ENCODE data around the gene CCDC88C. TPM values are rescaled to one million over a fixed set of nuclear protein-coding genes. Genes with fewer than 3 reads are reported as not detected.

CCDC88C gene
- total RNA-seq, 2 donors from 2014 or later, result 4.0 to 4.4 TPM

GRCh38 chr14:91381801-91382670 lies 35.6 kb downstream of the CCDC88C start:
- H3K36me3 ChIP-seq, result no peaks in the 10 kb centered on the region
- TF ChIP-seq, protein P1, sequence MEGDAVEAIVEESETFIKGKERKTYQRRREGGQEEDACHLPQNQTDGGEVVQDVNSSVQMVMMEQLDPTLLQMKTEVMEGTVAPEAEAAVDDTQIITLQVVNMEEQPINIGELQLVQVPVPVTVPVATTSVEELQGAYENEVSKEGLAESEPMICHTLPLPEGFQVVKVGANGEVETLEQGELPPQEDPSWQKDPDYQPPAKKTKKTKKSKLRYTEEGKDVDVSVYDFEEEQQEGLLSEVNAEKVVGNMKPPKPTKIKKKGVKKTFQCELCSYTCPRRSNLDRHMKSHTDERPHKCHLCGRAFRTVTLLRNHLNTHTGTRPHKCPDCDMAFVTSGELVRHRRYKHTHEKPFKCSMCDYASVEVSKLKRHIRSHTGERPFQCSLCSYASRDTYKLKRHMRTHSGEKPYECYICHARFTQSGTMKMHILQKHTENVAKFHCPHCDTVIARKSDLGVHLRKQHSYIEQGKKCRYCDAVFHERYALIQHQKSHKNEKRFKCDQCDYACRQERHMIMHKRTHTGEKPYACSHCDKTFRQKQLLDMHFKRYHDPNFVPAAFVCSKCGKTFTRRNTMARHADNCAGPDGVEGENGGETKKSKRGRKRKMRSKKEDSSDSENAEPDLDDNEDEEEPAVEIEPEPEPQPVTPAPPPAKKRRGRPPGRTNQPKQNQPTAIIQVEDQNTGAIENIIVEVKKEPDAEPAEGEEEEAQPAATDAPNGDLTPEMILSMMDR (IDR thresholded peaks at IDR 0.05), result no peak
- no peak overlapping the region for H3K27ac ChIP-seq
- peaks cover 0 to 36% of the 10 kb centered on the region in 2 donors for H3K4me1 ChIP-seq
- no peak overlapping the region for H3K4me3 ChIP-seq
- no peaks in the 10 kb centered on the region for H3K9me3 ChIP-seq
- H3K27me3 ChIP-seq, result no peaks in the 10 kb centered on the region
- no peak for DNase-seq (ENCODE audit: low spot score)

- TF ChIP-seq, protein P1 (IDR thresholded peaks at IDR 0.05), result no peak
- no peak for DNase-seq (ENCODE audit: low spot score)
- Histone ChIP-seq H3K4me1 (peaks cover 0 to 38% of the 10 kb centered on the region in 2 donors), H3K36me3 (no peaks in the 10 kb centered on the region), H3K9me3 (no peaks in the 10 kb centered on the region), H3K27ac (no peak overlapping the region), H3K27me3 (no peaks in the 10 kb centered on the region), H3K4me3 (no peak overlapping the region)
Measured at GRCh38 chr14:91380610-91381371, 36.8 kb downstream of the CCDC88C start.

DNA sequence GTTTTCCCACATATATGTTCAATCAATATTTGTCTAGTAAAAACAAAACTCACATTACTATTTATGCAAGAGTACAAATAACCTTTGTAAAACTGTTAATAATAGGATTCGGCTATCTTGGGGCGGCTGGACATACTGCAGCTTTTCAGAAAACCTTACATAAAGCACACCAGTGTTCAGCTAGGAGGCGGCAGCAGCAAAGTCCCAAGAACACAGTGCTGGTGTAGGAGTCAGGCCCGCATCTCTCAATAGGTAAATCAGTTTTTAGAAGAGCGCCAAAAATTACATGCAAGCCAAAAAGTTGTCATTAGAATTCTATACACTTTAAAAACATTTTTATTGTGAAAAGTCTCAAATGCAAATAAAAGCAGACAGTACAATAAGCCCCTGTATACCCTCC lies 37.5 kb downstream of the CCDC88C start:
- TF ChIP-seq, protein P1 (IDR thresholded peaks at IDR 0.05), result no peak
- no peaks in the 10 kb centered on the region for H3K9me3 ChIP-seq
- DNase-seq (ENCODE audit: low spot score), result no peak
- H3K36me3 ChIP-seq, result no peaks in the 10 kb centered on the region
- H3K4me1 ChIP-seq, result peaks cover 0 to 38% of the 10 kb centered on the region in 2 donors
- H3K27me3 ChIP-seq, result no peaks in the 10 kb centered on the region
- no peak overlapping the region for H3K4me3 ChIP-seq
- H3K27ac ChIP-seq, result no peak overlapping the region

- H3K4me1 ChIP-seq, result peaks cover 0 to 38% of the 10 kb centered on the region in 2 donors
- H3K27ac ChIP-seq, result no peak overlapping the region
- DNase-seq (ENCODE audit: low spot score), result no peak
- TF ChIP-seq, protein P1 (IDR thresholded peaks at IDR 0.05), result no peak
- H3K27me3 ChIP-seq, result no peaks in the 10 kb centered on the region
- H3K9me3 ChIP-seq, result no peaks in the 10 kb centered on the region
- no peaks in the 10 kb centered on the region for H3K36me3 ChIP-seq
- no peak overlapping the region for H3K4me3 ChIP-seq
Measured at GRCh38 chr14:91379579-91379932, 38.1 kb downstream of the CCDC88C start.

GRCh38 chr14:91378930-91379578 lies 38.6 kb downstream of the CCDC88C start:
- Histone ChIP-seq H3K27me3 (no peaks in the 10 kb centered on the region), H3K4me1 (peaks cover 0 to 40% of the 10 kb centered on the region in 2 donors), H3K27ac (no peak overlapping the region), H3K4me3 (no peak overlapping the region), H3K9me3 (no peaks in the 10 kb centered on the region), H3K36me3 (no peaks in the 10 kb centered on the region)
- no peak for DNase-seq (ENCODE audit: low spot score)
- TF ChIP-seq, protein P1 (IDR thresholded peaks at IDR 0.05), result no peak

Data from right atrium auricular region (tissue), 2 donors.